Liver (tissue), 3 donors: ENCODE measurements around the gene TNFRSF13B.

Source experiments
- FOXA1 ChIP-seq: IDR thresholded peaks from 2 replicates; pipeline ENCODE4 v1.6.1; 2016; ENCODE audit warnings: antibody characterized with exemption
- JUND ChIP-seq, 2 donors: IDR thresholded peaks; 2 replicates each; pipeline ENCODE4 v1.6.1; 2016; ENCODE audit warnings: antibody characterized with exemption in 2 of 2
- SP1 ChIP-seq: IDR thresholded peaks from 2 replicates; pipeline ENCODE4 v1.6.1; 2018; ENCODE audit warnings: antibody characterized with exemption, mild to moderate bottlenecking
- TAF1 ChIP-seq: conservative IDR thresholded peaks from 2 replicates; pipeline ENCODE4 v1.6.1; 2016; ENCODE audit warnings: antibody characterized with exemption, mild to moderate bottlenecking
- YY1 ChIP-seq: IDR thresholded peaks from 2 replicates; pipeline ENCODE4 v1.6.1; 2016; ENCODE audit warnings: antibody characterized with exemption, mild to moderate bottlenecking
- TF ChIP-seq, protein P1 (sequence below): fragments of 150-350 bp; IDR thresholded peaks from 2 replicates; pipeline ENCODE4 v1.5.1; 2017; ENCODE audit warnings: improper control_type of control experiment, low read depth, low read length; ENCODE audit not compliant: missing input control
- TF ChIP-seq, protein P2 (sequence below): IDR thresholded peaks from 2 replicates; pipeline ENCODE4 v1.6.1; 2016; ENCODE audit warnings: antibody characterized with exemption, mild to moderate bottlenecking
- TF ChIP-seq, protein P3 (sequence below): IDR thresholded peaks from 2 replicates; pipeline ENCODE4 v1.6.1; 2016; ENCODE audit warnings: antibody characterized with exemption
- TF ChIP-seq, protein P4 (sequence below): IDR thresholded peaks from 2 replicates; pipeline ENCODE4 v1.6.1; 2016; ENCODE audit warnings: antibody characterized with exemption
- donor health status: healthy.
- donor health status: healthy.

DNA sequence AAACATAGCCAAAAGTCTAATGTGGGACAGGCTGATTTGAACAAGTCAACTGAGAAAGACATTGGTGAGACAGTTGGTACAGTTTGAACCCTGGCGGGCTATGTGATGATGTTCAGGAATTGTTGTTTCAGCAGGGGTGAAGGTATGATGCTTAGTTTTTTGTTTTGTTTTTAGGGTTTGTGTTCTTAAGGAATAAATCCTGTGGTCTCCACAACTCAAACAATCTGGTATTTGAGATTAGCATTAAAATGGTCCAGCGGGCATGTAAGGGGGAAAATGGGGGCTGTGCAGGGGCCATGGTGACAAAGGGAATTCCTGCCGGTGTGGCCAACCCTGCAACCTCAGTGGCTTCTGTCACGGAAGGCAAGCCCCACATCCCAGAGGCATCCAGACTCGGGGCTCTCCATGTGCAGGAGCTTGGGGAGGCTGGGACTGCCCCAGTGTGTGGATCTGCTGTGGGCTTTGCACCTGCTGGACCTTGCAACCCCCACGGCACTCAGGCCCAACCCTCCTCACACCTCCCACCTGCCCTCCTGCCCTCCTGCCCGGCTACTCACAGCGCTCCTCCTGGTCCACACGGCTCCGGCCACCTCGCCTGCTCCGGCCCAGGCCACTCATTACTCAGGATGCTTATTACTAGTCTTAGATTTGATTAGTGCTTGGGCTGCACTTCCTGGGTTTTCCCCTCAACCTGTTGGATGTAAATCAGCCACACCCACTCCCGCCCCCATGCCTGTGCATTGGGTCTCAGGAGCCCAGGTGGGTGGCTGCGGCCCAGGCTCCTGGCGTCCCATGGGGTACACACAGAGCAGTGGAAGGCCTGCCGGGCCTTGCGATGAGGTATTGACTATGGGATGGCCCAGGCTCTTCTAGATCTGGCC is at the start of gene TNFRSF13B:
- TF ChIP-seq SP1 (no peak), FOXA1 (no peak), YY1 (no peak), TAF1 (no peak), JUND (IDR thresholded peaks at IDR 0.05) (no peak)
- TF ChIP-seq, protein P1, sequence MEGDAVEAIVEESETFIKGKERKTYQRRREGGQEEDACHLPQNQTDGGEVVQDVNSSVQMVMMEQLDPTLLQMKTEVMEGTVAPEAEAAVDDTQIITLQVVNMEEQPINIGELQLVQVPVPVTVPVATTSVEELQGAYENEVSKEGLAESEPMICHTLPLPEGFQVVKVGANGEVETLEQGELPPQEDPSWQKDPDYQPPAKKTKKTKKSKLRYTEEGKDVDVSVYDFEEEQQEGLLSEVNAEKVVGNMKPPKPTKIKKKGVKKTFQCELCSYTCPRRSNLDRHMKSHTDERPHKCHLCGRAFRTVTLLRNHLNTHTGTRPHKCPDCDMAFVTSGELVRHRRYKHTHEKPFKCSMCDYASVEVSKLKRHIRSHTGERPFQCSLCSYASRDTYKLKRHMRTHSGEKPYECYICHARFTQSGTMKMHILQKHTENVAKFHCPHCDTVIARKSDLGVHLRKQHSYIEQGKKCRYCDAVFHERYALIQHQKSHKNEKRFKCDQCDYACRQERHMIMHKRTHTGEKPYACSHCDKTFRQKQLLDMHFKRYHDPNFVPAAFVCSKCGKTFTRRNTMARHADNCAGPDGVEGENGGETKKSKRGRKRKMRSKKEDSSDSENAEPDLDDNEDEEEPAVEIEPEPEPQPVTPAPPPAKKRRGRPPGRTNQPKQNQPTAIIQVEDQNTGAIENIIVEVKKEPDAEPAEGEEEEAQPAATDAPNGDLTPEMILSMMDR, result no peak
- TF ChIP-seq, protein P2, sequence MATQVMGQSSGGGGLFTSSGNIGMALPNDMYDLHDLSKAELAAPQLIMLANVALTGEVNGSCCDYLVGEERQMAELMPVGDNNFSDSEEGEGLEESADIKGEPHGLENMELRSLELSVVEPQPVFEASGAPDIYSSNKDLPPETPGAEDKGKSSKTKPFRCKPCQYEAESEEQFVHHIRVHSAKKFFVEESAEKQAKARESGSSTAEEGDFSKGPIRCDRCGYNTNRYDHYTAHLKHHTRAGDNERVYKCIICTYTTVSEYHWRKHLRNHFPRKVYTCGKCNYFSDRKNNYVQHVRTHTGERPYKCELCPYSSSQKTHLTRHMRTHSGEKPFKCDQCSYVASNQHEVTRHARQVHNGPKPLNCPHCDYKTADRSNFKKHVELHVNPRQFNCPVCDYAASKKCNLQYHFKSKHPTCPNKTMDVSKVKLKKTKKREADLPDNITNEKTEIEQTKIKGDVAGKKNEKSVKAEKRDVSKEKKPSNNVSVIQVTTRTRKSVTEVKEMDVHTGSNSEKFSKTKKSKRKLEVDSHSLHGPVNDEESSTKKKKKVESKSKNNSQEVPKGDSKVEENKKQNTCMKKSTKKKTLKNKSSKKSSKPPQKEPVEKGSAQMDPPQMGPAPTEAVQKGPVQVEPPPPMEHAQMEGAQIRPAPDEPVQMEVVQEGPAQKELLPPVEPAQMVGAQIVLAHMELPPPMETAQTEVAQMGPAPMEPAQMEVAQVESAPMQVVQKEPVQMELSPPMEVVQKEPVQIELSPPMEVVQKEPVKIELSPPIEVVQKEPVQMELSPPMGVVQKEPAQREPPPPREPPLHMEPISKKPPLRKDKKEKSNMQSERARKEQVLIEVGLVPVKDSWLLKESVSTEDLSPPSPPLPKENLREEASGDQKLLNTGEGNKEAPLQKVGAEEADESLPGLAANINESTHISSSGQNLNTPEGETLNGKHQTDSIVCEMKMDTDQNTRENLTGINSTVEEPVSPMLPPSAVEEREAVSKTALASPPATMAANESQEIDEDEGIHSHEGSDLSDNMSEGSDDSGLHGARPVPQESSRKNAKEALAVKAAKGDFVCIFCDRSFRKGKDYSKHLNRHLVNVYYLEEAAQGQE, result no peak
- TF ChIP-seq, protein P3, sequence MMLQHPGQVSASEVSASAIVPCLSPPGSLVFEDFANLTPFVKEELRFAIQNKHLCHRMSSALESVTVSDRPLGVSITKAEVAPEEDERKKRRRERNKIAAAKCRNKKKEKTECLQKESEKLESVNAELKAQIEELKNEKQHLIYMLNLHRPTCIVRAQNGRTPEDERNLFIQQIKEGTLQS, result no peak
- TF ChIP-seq, protein P4, sequence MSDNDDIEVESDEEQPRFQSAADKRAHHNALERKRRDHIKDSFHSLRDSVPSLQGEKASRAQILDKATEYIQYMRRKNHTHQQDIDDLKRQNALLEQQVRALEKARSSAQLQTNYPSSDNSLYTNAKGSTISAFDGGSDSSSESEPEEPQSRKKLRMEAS, result no peak
